GM19324 (cell line): ENCODE data around the gene PLA2G4F.
"Not testable (repeated sequence)": the region's sequence is repeated elsewhere in the genome, so short reads cannot be mapped to it uniquely, and the experiment has no call there.

Experiments
- ATAC-seq: cut with Tn5 transposase; IDR thresholded peaks from one replicate; pipeline ENCODE4 v1.9.1; 2021; ENCODE audit warnings: mild to moderate bottlenecking, moderate library complexity; ENCODE audit not compliant: unreplicated experiment, low FRiP score

PLA2G4F gene

GRCh38 chr15:42104095-42104891 lies 52.1 kb downstream of the PLA2G4F start:
- no peak for ATAC-seq

DNA sequence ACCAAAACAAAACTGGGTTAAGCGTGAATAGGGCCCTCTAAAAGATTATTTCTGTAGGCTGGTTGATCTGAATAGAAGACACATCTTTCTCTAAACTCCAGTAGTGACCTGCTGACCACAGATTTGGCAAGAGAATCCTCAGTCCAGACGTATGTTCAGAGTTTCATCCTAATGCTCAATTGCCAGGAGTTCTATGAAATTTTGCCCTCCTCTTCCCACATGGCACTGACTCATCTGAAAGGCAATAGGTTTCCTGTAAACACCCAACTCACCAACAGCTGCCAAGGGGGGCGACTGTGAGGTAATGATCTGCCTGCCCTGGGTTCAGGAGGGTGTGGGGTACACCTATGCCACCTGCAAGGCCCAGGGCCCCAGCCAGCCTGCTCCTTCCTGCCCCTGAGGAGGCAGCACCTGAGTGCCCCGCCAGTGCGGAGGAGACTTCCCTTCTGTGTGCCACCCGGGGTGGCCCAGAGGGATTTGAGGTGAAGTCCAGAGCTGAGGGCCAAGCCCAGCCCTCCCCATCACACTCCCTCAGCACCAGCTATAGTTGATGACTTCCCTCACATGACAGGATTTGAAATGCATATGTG lies 53.7 kb downstream of the PLA2G4F start:
- no peak for ATAC-seq

- no peak for ATAC-seq
Measured at GRCh38 chr15:42101861-42102260, 54.6 kb downstream of the PLA2G4F start.

- no peak for ATAC-seq
Measured at GRCh38 chr15:42100021-42100800, 56.2 kb downstream of the PLA2G4F start.

GRCh38 chr15:42097018-42097417 lies 59.4 kb downstream of the PLA2G4F start:
- ATAC-seq = no peak

GRCh38 chr15:42094512-42094963 lies 61.9 kb downstream of the PLA2G4F start, which contains the start of gene PLA2G4D:
PLA2G4D (minus strand) TSS chr15:42094562; CDS start chr15:42094459, 103 bp downstream.
- no peak for ATAC-seq

DNA sequence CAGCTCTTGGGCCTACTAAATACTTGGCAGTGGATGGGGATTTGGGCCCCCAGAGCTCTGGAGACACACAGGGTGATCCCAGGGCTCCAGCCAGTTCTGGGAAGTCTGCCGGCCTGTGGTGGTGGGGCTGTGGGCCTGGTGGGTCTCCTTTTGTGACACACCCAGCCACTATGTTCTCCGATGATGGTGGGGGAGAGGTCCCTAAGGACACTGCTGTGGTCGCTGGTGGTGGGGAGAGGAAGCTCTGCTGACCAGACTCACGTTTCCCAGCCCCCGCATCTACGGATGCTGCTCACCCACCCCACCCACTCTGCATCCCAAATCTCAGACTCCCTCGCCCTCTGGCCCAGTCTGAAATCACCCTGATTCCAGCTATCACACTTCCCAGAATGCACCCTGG lies 62.5 kb downstream of the PLA2G4F start:
- ATAC-seq = no peak

- no peak for ATAC-seq
Measured at GRCh38 chr15:42092398-42093318, 63.8 kb downstream of the PLA2G4F start.

DNA sequence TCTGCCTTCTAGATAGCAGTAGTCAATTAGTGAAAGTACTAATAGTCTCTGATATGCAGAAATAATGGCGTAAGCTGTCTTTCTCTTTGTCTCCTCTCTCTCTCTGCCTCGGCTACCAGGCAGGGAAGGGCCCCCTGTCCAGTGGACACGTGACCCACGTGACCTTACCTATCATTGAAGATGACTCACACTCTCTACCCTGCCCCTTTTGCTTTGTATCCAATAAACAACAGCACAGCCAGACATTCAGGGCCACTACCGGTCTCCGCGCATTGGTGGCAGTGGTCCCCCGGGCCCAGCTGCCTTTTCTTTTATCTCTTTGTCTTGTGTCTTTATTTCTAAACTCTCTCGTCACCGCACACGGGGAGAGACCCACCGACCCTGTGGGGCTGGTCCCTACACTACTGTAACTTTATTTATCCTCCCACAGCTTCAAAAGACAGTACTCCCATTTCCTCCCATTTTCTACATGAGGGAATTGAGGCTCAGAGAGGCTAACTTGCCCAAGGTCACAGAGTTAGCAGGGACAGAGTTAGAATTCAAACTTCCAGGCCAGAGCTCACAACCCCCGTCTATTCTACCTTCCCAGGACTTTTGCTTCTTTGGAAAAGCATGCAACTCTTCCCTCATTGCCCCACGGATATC lies 64.6 kb downstream of the PLA2G4F start:
- not testable (repeated sequence) for ATAC-seq

DNA sequence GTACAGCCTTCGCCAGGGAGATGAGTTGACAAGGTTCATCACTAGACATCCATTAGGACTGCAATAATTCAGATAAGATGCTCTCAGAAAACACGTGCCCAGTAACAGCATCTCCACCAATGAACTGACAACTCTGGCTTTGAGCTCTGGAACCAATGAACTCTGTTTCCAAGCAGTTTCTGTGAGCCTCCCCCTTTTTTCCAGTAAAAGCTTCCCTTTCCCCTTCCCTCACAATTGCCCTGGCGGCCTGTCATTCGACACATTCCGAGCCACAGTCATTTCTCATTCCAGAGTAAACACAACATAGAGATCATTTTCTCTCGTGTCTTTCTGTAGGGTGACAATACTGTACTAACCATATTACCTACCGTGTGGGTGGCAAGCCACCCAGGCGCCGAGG lies 65.7 kb downstream of the PLA2G4F start:
- ATAC-seq = no peak

- ATAC-seq = no peak
Measured at GRCh38 chr15:42090370-42090769, 66.1 kb downstream of the PLA2G4F start.

DNA sequence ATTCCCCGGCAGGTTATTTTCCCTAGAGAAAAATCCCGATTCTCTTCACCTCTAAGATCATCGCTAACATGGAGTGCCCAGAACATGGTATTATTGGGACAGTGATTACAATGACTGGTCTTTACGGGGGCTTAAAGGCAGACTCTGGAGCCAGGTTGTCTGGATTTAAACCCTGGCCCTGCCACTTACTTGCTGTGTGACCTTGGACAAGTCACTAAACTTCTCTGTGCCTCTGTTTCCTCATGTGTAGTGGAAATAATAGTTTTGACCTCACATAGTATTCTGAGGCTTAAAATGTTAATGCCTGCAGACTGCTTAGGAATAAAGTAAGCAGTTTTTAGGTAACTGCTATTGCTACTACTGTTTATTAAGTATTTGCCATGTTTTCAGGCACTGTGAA lies 66.5 kb downstream of the PLA2G4F start:
- no peak for ATAC-seq
